ENCODE measurements around the gene MIF. TPM values are rescaled to one million over a fixed set of nuclear protein-coding genes. Genes with fewer than 3 reads are reported as not detected.

MIF gene
- total RNA-seq, 1 donor from 2014 or later: 242 TPM

DNA sequence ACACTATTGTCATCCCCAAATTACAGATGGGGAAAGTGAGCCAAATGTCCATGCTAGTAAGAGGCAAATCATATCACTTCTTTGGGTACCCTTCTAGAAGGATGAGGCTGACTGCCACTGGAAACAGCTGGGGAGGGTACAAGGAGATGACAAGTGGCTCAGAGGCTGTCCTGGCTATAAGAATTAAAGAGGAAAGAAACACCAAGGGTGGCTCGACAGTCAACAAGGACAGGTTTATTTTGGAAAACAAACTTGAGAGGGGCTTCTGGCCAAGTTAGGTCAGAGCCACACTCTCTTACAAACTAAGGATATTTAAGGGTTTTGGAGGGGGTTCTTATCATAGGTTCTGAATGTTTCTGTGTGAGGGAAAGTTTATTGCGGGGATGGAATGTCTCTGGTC is 2.1 kb upstream of the MIF start:
- intact Hi-C loops (cut with micrococcal nuclease): no loop called here
- Histone ChIP-seq H3K27me3 (ENCODE audit: low read depth) (no peaks in the 10 kb centered on the region), H3K27ac (replicated peaks) (no peak overlapping the region), H3K4me1 (peaks cover 31% of the 10 kb centered on the region), H3K36me3 (peaks cover 19% of the 10 kb centered on the region), H3K9me3 (replicated peaks) (no peaks in the 10 kb centered on the region), H3K4me3 (no peak overlapping the region)
- TF ChIP-seq, protein P1, sequence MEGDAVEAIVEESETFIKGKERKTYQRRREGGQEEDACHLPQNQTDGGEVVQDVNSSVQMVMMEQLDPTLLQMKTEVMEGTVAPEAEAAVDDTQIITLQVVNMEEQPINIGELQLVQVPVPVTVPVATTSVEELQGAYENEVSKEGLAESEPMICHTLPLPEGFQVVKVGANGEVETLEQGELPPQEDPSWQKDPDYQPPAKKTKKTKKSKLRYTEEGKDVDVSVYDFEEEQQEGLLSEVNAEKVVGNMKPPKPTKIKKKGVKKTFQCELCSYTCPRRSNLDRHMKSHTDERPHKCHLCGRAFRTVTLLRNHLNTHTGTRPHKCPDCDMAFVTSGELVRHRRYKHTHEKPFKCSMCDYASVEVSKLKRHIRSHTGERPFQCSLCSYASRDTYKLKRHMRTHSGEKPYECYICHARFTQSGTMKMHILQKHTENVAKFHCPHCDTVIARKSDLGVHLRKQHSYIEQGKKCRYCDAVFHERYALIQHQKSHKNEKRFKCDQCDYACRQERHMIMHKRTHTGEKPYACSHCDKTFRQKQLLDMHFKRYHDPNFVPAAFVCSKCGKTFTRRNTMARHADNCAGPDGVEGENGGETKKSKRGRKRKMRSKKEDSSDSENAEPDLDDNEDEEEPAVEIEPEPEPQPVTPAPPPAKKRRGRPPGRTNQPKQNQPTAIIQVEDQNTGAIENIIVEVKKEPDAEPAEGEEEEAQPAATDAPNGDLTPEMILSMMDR (IDR thresholded peaks at IDR 0.05; ENCODE audit: borderline replicate concordance): no peak
- DNase-seq: no peak

DNA sequence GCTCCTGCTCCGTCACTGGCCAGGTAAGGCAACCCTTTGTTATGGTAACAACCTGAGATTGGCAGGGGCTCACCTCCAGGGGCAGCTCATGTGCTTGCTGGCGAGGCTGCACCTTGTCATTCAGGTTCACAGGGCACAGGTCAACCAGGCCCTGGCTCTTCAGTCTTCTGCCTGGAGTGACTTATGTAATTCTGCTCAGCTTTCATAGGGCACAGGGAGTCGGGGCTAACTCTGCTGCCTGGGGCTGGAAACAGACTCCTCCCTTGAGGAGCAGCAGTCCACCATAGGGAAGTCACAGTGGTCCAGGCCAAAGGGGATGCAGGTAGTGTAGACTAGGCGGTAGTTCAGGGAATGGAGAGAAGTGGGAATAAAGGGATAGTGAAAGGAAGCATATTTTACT is 1.5 kb upstream of the MIF start:
- H3K9me3 ChIP-seq (replicated peaks): no peaks in the 10 kb centered on the region
- TF ChIP-seq, protein P1 (IDR thresholded peaks at IDR 0.05; ENCODE audit: borderline replicate concordance): no peak
- no peak for DNase-seq
- H3K4me1 ChIP-seq: peaks cover 31% of the 10 kb centered on the region
- intact Hi-C loops (cut with micrococcal nuclease): no loop called here
- no peak overlapping the region for H3K27ac ChIP-seq (replicated peaks)
- H3K27me3 ChIP-seq (ENCODE audit: low read depth): no peaks in the 10 kb centered on the region
- H3K4me3 ChIP-seq: no peak overlapping the region
- peaks cover 20% of the 10 kb centered on the region for H3K36me3 ChIP-seq

DNA sequence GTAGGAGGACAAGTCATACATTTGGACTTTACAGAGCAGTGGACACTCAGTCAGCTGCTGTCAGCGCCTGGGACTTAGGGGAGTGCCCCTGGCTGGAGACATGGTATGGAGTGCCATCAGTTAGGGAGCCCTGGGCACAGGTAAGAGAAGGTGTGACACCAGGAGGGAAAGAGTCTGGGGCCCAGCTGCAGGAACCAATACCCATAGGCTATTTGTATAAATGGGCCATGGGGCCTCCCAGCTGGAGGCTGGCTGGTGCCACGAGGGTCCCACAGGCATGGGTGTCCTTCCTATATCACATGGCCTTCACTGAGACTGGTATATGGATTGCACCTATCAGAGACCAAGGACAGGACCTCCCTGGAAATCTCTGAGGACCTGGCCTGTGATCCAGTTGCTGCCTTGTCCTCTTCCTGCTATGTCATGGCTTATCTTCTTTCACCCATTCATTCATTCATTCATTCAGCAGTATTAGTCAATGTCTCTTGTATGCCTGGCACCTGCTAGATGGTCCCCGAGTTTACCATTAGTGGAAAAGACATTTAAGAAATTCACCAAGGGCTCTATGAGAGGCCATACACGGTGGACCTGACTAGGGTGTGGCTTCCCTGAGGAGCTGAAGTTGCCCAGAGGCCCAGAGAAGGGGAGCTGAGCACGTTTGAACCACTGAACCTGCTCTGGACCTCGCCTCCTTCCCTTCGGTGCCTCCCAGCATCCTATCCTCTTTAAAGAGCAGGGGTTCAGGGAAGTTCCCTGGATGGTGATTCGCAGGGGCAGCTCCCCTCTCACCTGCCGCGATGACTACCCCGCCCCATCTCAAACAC is 850 bp upstream of the MIF start:
- Histone ChIP-seq H3K4me3 (peak overlapping the region; percentile 80), H3K9me3 (replicated peaks) (no peaks in the 10 kb centered on the region), H3K4me1 (peaks cover 38% of the 10 kb centered on the region), H3K36me3 (peaks cover 20% of the 10 kb centered on the region), H3K27me3 (ENCODE audit: low read depth) (no peaks in the 10 kb centered on the region), H3K27ac (replicated peaks) (peak overlapping the region; percentile 93)
- DNase-seq: no peak
- intact Hi-C loops (cut with micrococcal nuclease): no loop called here
- TF ChIP-seq, protein P1 (IDR thresholded peaks at IDR 0.05; ENCODE audit: borderline replicate concordance): no peak

DNA sequence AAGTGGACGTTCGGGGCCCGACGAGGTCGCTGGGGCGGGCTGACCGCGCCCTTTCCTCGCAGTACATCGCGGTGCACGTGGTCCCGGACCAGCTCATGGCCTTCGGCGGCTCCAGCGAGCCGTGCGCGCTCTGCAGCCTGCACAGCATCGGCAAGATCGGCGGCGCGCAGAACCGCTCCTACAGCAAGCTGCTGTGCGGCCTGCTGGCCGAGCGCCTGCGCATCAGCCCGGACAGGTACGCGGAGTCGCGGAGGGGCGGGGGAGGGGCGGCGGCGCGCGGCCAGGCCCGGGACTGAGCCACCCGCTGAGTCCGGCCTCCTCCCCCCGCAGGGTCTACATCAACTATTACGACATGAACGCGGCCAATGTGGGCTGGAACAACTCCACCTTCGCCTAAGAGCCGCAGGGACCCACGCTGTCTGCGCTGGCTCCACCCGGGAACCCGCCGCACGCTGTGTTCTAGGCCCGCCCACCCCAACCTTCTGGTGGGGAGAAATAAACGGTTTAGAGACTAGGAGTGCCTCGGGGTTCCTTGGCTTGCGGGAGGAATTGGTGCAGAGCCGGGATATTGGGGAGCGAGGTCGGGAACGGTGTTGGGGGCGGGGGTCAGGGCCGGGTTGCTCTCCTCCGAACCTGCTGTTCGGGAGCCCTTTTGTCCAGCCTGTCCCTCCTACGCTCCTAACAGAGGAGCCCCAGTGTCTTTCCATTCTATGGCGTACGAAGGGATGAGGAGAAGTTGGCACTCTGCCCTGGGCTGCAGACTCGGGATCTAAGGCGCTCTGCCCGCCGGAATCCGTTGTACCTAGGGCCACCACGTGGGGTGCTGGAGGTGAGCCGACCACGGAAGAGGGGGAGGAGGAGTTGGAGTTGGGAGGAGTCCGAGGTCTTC is 771 bp downstream of the MIF start:
- H3K27me3 ChIP-seq (ENCODE audit: low read depth): no peaks in the 10 kb centered on the region
- no peaks in the 10 kb centered on the region for H3K9me3 ChIP-seq (replicated peaks)
- peaks cover 40% of the 10 kb centered on the region for H3K4me1 ChIP-seq
- peak; percentile 64 for DNase-seq
- peak overlapping the region; percentile 93 for H3K27ac ChIP-seq (replicated peaks)
- H3K36me3 ChIP-seq: peaks cover 20% of the 10 kb centered on the region
- intact Hi-C loops (cut with micrococcal nuclease): no loop called here
- H3K4me3 ChIP-seq: peak overlapping the region; percentile 80
- TF ChIP-seq, protein P1 (IDR thresholded peaks at IDR 0.05; ENCODE audit: borderline replicate concordance): peak; percentile 16

DNA sequence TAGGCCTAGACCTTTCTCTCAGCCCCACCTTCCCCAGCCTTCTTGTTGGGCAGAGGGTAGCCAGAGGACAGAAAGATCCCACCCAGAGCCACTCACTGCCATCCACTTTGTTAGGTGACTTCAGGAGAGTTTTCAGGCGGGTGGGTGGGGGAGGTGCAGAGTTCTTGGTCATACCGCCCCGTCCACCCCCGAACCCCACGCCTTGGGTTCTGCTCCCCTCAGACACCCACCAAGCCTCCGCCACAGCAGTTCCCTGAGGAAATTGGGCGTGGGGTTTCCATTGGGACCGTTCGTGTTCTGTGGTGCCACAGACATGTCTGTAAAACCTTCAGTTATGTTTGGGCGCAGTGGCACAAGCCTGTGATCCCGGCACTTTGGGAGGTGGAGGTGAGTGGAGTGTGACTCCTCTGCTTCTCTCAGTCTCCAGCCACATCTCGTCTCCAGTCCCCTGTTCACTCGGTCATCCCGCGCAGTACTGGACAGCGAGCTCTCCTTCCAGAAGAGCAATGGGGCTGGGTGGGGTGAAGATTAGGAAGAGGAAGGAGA is 1.5 kb downstream of the MIF start:
- DNase-seq: no peak
- TF ChIP-seq, protein P1 (IDR thresholded peaks at IDR 0.05; ENCODE audit: borderline replicate concordance): no peak
- no peaks in the 10 kb centered on the region for H3K9me3 ChIP-seq (replicated peaks)
- H3K4me1 ChIP-seq: peaks cover 40% of the 10 kb centered on the region
- peaks cover 20% of the 10 kb centered on the region for H3K36me3 ChIP-seq
- peak overlapping the region; percentile 93 for H3K27ac ChIP-seq (replicated peaks)
- intact Hi-C loops (cut with micrococcal nuclease): no loop called here
- peak overlapping the region; percentile 80 for H3K4me3 ChIP-seq
- no peaks in the 10 kb centered on the region for H3K27me3 ChIP-seq (ENCODE audit: low read depth)

Data from left ventricle myocardium inferior (tissue), 1 donor.